ENCODE measurements around the gene CDC6. TPM values are rescaled to one million over a fixed set of nuclear protein-coding genes. Genes with fewer than 3 reads are reported as not detected.

CDC6 gene, protein sequence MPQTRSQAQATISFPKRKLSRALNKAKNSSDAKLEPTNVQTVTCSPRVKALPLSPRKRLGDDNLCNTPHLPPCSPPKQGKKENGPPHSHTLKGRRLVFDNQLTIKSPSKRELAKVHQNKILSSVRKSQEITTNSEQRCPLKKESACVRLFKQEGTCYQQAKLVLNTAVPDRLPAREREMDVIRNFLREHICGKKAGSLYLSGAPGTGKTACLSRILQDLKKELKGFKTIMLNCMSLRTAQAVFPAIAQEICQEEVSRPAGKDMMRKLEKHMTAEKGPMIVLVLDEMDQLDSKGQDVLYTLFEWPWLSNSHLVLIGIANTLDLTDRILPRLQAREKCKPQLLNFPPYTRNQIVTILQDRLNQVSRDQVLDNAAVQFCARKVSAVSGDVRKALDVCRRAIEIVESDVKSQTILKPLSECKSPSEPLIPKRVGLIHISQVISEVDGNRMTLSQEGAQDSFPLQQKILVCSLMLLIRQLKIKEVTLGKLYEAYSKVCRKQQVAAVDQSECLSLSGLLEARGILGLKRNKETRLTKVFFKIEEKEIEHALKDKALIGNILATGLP
- polyA plus RNA-seq (2013, experiment 1 of 2), result 27.1 TPM
- 24.8 TPM for polyA plus RNA-seq (2013, experiment 2 of 2)

DNA sequence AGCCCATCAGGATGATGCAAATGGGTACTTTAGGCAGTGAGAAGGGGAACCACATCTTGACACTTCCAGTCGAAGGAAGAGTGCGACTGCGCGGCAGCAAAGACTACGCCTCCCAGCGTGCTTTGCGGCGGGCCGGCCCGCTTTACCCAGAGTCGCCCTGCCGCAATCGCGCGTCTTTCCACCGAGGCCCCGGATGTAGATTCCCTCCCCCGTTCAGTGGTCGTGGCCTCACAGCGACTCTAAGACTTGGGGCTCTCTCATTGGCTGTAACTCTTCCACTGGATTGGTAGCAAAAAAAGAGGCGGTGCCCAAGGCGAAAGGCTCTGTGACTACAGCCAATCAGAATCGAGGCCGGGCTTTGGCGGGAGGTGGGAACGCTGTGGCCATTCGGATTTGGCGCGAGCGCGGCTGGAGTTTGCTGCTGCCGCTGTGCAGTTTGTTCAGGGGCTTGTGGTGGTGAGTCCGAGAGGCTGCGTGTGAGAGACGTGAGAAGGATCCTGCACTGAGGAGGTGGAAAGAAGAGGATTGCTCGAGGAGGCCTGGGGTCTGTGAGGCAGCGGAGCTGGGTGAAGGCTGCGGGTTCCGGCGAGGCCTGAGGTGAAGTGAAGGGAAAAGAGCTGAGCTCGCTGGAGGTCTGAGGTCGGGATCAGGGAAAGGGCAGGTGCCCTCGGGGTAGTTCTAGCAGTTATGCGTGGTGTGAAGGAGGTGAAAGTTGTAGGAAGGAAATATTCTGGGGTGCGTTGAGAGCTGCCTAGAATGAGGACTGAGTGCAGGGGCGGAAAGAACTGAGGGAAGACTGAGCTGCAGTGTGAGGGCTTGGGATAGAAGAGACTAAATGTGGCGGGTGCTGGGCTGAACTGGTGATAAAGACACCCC, at the start of gene CDC6:
TSS of gene CDC6 (plus strand) at position 386 of the 876 bp plus-strand sequence. CDS start 1,542 bp downstream, outside the sequence.
- Histone ChIP-seq H3K4me3 (ENCODE audit: extremely low read depth, insufficient read depth, low read length, poor library complexity, severe bottlenecking) (peak within 1 kb of the TSS; percentile 65), H3K4me1 (ENCODE audit: control insufficient read depth, insufficient read depth, low read length, poor library complexity, severe bottlenecking) (peaks cover 17% of the 10 kb centered on the region), H3K36me3 (ENCODE audit: control insufficient read depth, insufficient read depth, low read length) (peaks cover 39% of the 10 kb centered on the region), H3K9me3 (ENCODE audit: control insufficient read depth, low read length) (no peaks in the 10 kb centered on the region), H3K27ac (ENCODE audit: low read depth, low read length, severe bottlenecking) (peak within 1 kb of the TSS; percentile 88)
- WGBS, 2 experiments (ENCODE audit: insufficient coverage in 2 of 2), result 0 to 1% methylated on average over 41 to 46 of the region's 47 CpGs

DNA sequence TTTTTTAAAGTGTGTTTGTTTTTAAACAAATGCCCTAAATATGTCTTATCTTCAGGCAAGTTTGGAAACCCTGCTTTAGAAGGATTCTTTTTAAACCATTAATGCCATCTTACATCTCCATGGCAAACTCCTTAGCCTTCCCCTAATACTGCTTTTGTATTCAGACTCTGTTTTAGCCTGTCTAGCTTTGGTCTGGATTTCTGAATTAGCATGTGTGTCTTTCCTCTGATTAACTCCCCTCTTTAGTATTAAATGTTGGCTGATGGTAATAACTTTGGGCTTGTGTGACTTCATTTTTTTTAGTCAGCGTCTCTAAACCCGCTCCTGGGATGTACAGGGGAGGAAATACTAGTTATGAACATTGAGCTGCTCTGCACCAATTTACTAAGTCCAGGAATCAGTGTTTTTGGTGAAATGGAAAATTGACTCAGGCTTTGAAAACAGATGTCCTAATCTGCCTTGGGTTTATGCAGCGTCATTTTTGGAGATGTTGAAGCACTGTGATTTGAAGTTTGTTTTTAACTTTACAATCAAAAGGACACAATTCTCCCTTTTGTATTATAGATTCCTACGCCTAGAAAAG, 46.3 kb upstream of the CDC6 start:
- WGBS, 2 experiments (ENCODE audit: insufficient coverage in 2 of 2), result 83 to 100% methylated on average over 2 of the region's 4 CpGs
- Histone ChIP-seq H3K36me3 (ENCODE audit: control insufficient read depth, insufficient read depth, low read length) (peaks cover 11% of the 10 kb centered on the region), H3K27ac (ENCODE audit: low read depth, low read length, severe bottlenecking) (peak overlapping the region; percentile 5), H3K4me3 (ENCODE audit: extremely low read depth, insufficient read depth, low read length, poor library complexity, severe bottlenecking) (no peak overlapping the region), H3K9me3 (ENCODE audit: control insufficient read depth, low read length) (no peaks in the 10 kb centered on the region), H3K4me1 (ENCODE audit: control insufficient read depth, insufficient read depth, low read length, poor library complexity, severe bottlenecking) (no peaks in the 10 kb centered on the region)

DNA sequence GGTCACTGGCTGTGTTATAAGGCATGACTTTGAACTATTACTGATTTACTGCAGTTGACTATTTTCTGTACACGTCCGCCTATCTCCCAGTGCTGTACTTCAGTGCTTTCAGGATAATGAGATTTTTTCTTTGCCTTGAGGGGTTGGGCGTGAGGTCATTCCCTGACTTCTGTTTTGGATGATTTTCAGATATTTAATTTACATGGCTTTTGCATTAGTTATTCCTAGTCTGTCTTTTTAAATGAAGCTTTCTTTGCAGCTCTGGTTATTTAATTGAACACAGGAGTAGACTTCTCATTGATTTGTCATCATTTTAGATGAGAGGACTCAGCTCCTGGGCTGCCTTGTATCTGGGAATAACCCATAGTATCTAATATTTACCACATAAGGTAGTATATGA, 44.9 kb upstream of the CDC6 start:
- Histone ChIP-seq H3K4me1 (ENCODE audit: control insufficient read depth, insufficient read depth, low read length, poor library complexity, severe bottlenecking) (no peaks in the 10 kb centered on the region), H3K4me3 (ENCODE audit: extremely low read depth, insufficient read depth, low read length, poor library complexity, severe bottlenecking) (no peak overlapping the region), H3K36me3 (ENCODE audit: control insufficient read depth, insufficient read depth, low read length) (peaks cover 7% of the 10 kb centered on the region), H3K27ac (ENCODE audit: low read depth, low read length, severe bottlenecking) (no peak overlapping the region), H3K9me3 (ENCODE audit: control insufficient read depth, low read length) (no peaks in the 10 kb centered on the region)
- 100% methylated on average over 2 of the region's 3 CpGs; no CpG with 5 or more reads in 1 of the 2 experiments for WGBS, 2 experiments (ENCODE audit: insufficient coverage in 2 of 2)

DNA sequence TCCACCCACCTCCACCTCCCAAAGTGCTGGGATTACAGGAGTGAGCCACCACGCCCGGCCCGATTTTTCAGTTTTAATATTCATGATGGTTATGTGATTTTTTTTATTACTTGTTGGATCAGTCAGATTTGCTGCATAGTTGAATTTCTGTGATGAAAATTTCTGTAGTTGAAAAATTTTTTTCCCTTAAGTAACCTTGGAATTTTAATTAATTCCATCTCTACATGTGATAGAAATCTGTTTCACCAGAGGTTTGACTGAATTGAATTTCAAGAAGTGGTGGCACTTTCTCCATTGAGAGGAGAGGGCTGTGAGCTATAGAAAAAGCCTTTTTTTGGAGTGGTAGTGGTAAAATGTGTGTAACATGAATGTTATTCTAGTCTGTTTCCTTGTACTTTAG, 43.9 kb upstream of the CDC6 start:
- no peak overlapping the region for H3K27ac ChIP-seq (ENCODE audit: low read depth, low read length, severe bottlenecking)
- no peaks in the 10 kb centered on the region for H3K9me3 ChIP-seq (ENCODE audit: control insufficient read depth, low read length)
- WGBS, 2 experiments (ENCODE audit: insufficient coverage in 2 of 2), result no CpG with 5 or more reads among the region's 3 CpGs
- no peak overlapping the region for H3K4me3 ChIP-seq (ENCODE audit: extremely low read depth, insufficient read depth, low read length, poor library complexity, severe bottlenecking)
- H3K36me3 ChIP-seq (ENCODE audit: control insufficient read depth, insufficient read depth, low read length), result peaks cover 7% of the 10 kb centered on the region
- H3K4me1 ChIP-seq (ENCODE audit: control insufficient read depth, insufficient read depth, low read length, poor library complexity, severe bottlenecking), result no peaks in the 10 kb centered on the region

DNA sequence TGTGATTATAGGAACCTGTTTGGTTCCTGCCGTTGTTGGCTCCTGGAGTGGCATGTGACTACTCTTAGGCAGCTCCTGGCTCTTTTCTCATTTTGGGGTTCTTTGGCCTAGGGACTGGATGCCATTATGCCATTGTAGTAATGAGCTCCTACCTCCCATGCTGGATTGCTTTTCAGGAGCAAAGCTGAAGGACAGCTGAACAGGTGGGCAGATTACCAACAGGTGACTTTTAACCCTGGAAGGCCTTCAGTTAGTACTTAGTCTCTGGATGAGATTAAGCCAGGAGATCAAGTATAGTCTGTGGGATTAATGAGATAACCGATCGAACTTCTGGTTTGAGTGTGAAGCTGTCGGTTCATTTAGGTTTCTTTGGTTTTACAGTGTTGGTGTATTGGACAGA, 43.4 kb upstream of the CDC6 start:
- WGBS, 2 experiments (ENCODE audit: insufficient coverage in 2 of 2), result 89 to 100% methylated on average over 2 to 3 of the region's 4 CpGs
- Histone ChIP-seq H3K36me3 (ENCODE audit: control insufficient read depth, insufficient read depth, low read length) (peaks cover 6% of the 10 kb centered on the region), H3K9me3 (ENCODE audit: control insufficient read depth, low read length) (no peaks in the 10 kb centered on the region), H3K4me3 (ENCODE audit: extremely low read depth, insufficient read depth, low read length, poor library complexity, severe bottlenecking) (no peak overlapping the region), H3K27ac (ENCODE audit: low read depth, low read length, severe bottlenecking) (no peak overlapping the region), H3K4me1 (ENCODE audit: control insufficient read depth, insufficient read depth, low read length, poor library complexity, severe bottlenecking) (no peaks in the 10 kb centered on the region)

DNA sequence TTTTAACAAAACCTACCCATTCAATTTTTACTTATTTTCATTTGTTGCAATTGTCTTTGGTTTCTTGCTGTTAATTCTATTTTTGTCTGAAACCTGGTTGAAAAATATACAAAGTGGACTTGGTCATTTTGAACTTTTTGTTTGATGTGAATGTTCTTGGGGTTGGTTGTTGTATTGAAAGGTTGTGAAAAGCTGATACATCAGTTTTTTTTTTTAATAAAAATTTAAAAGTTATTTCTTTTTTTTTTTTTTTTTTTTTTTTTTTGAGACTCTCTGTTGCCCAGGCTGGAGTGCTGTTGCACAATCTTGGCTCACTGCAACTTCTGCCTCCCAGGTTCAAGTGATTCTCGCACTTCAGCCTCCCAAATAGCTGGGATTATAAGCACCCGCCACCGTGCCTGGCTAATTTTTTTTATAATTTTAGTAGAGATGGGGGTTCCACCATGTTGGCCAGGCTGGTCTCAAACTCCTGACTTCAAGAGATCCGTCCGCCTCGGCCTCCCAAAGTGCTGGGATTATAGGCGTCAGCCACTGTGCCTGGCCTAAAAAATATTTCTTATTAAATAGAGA, 39.7 kb upstream of the CDC6 start:
- no peak overlapping the region for H3K27ac ChIP-seq (ENCODE audit: low read depth, low read length, severe bottlenecking)
- no peaks in the 10 kb centered on the region for H3K9me3 ChIP-seq (ENCODE audit: control insufficient read depth, low read length)
- no peak overlapping the region for H3K4me3 ChIP-seq (ENCODE audit: extremely low read depth, insufficient read depth, low read length, poor library complexity, severe bottlenecking)
- no peaks in the 10 kb centered on the region for H3K4me1 ChIP-seq (ENCODE audit: control insufficient read depth, insufficient read depth, low read length, poor library complexity, severe bottlenecking)
- H3K36me3 ChIP-seq (ENCODE audit: control insufficient read depth, insufficient read depth, low read length), result no peaks in the 10 kb centered on the region
- 94 to 96% methylated on average over 4 to 7 of the region's 7 CpGs for WGBS, 2 experiments (ENCODE audit: insufficient coverage in 2 of 2)

DNA sequence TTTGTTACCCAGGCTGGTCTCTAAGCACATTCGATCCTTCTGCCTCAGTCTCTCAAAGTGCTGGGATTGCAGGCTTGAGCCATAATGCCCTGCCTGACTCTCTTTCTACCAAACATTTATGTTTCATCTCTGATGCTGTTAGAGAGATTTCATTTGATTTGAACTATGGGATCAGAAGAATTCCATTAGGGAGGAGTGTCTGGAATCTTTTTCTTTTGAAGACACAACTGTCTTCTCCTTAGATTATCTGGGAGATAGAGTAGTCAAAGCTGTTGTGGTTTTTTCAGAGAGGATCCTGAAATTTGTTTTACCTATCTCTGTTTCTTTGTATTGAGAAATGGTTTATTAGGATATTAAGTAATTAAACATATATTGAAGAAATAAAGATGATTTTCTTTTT, 39.2 kb upstream of the CDC6 start:
- peaks cover under 1% of the 10 kb centered on the region for H3K36me3 ChIP-seq (ENCODE audit: control insufficient read depth, insufficient read depth, low read length)
- no CpG with 5 or more reads among the region's 1 CpG for WGBS, 2 experiments (ENCODE audit: insufficient coverage in 2 of 2)
- no peaks in the 10 kb centered on the region for H3K9me3 ChIP-seq (ENCODE audit: control insufficient read depth, low read length)
- no peak overlapping the region for H3K4me3 ChIP-seq (ENCODE audit: extremely low read depth, insufficient read depth, low read length, poor library complexity, severe bottlenecking)
- H3K4me1 ChIP-seq (ENCODE audit: control insufficient read depth, insufficient read depth, low read length, poor library complexity, severe bottlenecking), result no peaks in the 10 kb centered on the region
- no peak overlapping the region for H3K27ac ChIP-seq (ENCODE audit: low read depth, low read length, severe bottlenecking)

DNA sequence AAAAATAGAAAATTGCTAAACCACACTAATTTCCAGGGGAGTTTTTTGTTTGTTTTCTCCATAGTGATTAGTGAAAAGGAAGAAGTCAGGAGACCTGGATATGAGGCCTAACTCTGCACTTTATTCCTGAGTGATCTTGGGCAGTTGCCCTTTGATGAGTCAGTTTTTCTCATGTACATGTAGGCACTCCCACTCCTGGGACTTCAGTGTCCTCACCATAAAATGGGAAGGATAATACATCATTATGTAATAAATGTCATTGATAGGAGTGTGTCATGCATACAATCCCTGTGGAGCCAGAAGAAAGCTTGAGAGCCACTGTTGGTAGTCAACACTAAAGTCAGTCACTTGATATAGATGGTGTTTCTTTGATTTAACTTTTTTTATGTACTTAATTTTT, 36.1 kb upstream of the CDC6 start:
- Histone ChIP-seq H3K4me3 (ENCODE audit: extremely low read depth, insufficient read depth, low read length, poor library complexity, severe bottlenecking) (no peak overlapping the region), H3K4me1 (ENCODE audit: control insufficient read depth, insufficient read depth, low read length, poor library complexity, severe bottlenecking) (no peaks in the 10 kb centered on the region), H3K27ac (ENCODE audit: low read depth, low read length, severe bottlenecking) (no peak overlapping the region), H3K9me3 (ENCODE audit: control insufficient read depth, low read length) (no peaks in the 10 kb centered on the region), H3K36me3 (ENCODE audit: control insufficient read depth, insufficient read depth, low read length) (peaks cover 16% of the 10 kb centered on the region)

DNA sequence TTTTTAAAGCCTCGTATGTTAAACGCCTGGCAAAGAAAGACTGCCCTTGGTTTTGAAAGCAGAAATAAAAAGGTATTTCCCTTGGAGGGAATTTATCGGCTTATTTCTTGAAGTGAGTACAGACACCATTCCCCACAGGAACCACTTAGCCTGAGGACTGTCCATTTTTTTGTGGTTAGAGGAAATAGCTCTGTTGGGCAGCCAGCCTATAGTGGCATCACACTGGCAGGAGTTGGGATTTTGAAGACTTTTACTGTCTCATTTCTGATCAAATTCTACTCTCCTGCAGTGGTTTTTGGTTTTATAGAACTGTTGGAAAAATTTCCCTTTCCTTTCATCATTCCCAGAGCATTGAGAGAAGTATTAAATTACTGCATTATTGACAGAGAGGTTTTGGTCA, 34.1 kb upstream of the CDC6 start:
- Histone ChIP-seq H3K36me3 (ENCODE audit: control insufficient read depth, insufficient read depth, low read length) (peaks cover 21% of the 10 kb centered on the region), H3K27ac (ENCODE audit: low read depth, low read length, severe bottlenecking) (no peak overlapping the region), H3K4me3 (ENCODE audit: extremely low read depth, insufficient read depth, low read length, poor library complexity, severe bottlenecking) (no peak overlapping the region), H3K4me1 (ENCODE audit: control insufficient read depth, insufficient read depth, low read length, poor library complexity, severe bottlenecking) (no peaks in the 10 kb centered on the region), H3K9me3 (ENCODE audit: control insufficient read depth, low read length) (no peaks in the 10 kb centered on the region)
- 80 to 100% methylated on average over 1 to 3 of the region's 3 CpGs for WGBS, 2 experiments (ENCODE audit: insufficient coverage in 2 of 2)

DNA sequence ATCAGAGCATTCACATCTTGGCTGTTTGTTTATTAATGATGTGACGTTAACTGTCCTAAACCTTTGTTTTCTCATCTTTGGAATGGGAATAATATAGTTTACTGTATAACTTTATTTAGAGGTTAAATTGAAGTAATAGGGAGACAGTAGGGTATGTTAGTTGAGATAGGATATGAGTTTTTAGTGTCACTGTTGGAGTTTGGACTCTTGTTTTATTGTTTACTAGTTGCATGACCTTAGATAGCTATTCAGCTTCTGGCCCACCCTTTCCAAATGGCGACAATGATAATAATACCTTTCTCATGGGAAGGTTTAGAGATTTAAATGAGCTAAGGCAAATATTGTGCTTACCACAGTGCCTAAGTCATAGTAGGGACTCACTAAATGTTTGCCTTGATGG, 28.2 kb upstream of the CDC6 start:
- H3K4me3 ChIP-seq (ENCODE audit: extremely low read depth, insufficient read depth, low read length, poor library complexity, severe bottlenecking), result no peak overlapping the region
- no peaks in the 10 kb centered on the region for H3K4me1 ChIP-seq (ENCODE audit: control insufficient read depth, insufficient read depth, low read length, poor library complexity, severe bottlenecking)
- 91 to 100% methylated on average over 1 of the region's 2 CpGs for WGBS, 2 experiments (ENCODE audit: insufficient coverage in 2 of 2)
- H3K27ac ChIP-seq (ENCODE audit: low read depth, low read length, severe bottlenecking), result no peak overlapping the region
- H3K9me3 ChIP-seq (ENCODE audit: control insufficient read depth, low read length), result no peaks in the 10 kb centered on the region
- H3K36me3 ChIP-seq (ENCODE audit: control insufficient read depth, insufficient read depth, low read length), result peaks cover 62% of the 10 kb centered on the region
